Measurements from ENCODE around the gene RHEX.
"Not testable (repeated sequence)": the region's sequence is repeated elsewhere in the genome, so short reads cannot be mapped to it uniquely, and the experiment has no call there.

RHEX gene

DNA sequence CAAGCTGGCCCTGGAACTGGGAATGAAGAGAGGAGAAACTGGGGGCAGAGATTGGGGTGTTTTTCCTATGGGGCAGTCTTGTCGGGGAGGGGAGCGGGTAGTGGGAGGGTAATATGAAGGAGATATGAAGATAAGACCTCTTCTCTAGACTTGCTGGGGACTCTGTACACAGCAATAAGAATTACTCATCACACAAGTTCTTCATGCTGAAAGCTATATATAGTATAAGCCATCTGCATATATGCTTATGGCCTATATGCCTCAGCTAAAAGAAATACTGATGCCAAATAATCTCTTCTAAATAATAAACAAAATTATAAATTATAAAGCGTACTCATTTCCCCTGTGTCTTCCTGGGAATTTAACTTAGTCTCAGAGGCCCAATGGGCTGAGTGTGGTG, 7.9 kb downstream of the RHEX start:
- no peak for DNase-seq

GRCh38 chr1:206062464-206062863, 9.5 kb downstream of the RHEX start:
- DNase-seq = no peak

DNA sequence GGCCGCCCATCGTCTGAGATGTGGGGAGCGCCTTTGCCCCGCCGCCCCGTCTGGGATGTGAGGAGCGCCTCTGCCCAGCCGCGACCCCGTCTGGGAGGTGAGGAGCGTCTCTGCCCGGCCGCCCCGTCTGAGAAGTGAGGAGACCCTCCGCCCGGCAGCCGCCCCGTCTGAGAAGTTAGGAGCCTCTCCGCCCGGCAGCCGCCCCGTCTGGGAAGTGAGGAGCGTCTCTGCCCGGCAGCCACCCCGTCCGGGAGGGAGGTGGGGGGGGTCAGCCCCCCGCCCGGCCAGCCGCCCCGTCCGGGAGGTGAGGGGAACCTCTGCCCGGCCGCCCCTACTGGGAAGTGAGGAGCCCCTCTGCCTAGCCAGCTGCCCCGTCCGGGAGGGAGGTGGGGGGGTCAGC, 11.0 kb downstream of the RHEX start:
- DNase-seq = not testable (repeated sequence)

DNA sequence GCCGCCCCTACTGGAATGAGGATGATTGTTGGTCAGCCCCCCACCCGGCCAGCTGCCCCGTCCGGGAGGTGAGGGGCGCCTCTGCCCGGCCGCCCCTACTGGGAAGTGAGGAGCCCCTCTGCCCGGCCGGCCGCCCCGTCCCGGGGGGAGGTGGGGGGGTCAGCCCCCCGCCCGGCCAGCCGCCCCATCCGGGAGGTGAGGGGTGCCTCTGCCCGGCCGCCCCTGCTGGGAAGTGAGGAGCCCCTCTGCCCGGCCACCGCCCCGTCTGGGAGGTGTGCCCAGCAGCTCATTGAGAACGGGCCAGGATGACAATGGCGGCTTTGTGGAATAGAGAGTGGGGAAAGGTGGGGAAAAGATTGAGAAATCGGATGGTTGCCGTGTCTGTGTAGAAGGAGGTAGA, 11.5 kb downstream of the RHEX start:
- not testable (repeated sequence) for DNase-seq

DNA sequence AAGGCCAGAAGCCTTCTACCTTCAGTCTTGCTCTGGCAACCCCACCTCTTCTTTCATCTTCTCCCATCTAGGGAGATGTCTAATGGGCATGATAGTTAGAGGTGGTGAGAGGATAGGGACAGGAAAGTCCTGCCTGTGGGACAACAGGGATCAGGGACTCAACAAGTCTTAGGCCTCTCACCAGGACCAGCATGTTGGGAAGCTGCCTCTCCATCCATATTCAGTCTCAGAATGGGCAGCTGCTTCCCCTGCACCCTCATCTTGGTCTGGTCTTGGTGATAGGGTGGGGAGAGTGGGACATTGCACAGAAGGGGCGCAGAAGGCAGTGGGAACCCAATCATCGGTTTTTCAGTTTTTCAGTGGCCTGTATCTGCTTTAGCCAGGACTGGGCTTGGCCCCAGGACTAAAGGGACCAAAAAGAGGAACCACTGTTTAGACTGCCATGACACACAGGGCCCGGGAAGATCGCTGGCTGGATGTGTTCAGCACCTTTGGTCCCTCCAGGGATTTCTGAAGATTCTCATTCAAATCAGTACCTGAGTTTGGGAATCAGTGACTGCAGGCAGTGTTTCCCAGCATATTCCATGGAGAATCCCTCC, 12.7 kb downstream of the RHEX start:
- no peak for DNase-seq

DNA sequence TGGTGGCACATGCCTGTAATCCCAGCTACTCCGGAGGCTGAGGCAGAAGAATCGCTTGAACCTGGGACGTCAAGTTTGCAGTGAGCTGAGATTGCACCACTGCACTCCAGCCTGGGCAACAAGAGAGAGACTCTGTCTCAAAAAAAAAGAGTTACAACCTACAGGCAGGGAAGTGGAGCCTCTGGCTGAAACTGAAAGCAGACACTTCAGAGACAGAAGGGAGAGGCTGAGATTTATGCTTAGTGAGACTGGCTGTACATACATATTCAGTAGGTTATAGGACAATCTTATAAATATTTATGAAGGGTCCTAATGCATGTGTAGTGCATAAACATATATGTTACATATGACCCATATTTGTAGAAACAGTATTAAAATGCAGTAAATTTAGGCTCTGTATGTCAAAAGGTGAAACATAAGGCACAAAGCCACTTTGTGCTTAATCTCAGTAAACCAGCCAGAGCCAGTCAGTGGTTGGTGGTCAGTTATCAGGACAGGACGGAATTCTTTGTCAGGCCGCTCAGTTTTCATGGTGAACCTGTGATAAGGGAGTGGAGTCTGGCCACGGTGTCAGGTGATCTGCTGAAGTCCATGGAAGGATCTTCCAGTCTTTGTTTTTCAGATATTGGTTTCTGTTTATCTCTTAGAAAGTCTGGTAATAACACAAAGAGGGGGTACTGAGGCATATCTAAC, 13.7 kb downstream of the RHEX start:
- DNase-seq = no peak

DNA sequence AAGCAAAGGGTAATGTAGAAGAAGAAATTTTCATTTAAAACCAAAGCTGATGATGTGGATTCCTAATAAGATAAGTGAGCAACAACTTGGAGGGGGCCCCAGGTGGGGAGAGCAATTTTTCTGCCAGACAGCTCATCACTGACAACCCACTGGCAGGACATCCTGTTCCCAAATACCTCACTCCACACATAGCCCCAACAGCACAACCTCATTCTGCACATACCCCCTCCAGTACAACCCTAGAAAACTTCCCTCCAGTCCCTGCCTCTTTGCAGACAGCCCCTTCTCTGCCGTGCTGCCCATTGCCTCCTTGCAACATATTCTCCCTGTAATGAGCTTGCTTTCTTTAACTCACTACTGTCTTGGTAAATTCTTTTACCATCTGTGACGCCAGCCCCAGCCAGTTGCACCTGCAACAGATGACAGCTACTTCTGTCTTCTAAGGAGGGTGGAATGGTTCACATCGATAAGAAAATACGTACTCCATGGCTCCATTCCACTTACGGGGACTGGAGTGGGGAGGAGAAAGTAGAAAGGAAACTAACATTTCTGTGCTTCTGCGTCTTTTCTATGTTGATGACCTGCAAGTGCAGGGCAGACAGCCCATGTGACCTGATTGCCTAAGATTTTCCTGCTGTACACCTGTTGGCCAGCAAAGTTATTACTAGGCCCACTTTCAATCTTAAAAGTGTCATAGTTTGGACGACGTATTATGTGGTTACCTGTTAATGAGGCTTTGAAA, 14.7 kb downstream of the RHEX start:
- DNase-seq = no peak

GRCh38 chr1:206068314-206068713, 15.3 kb downstream of the RHEX start:
- DNase-seq = no peak

DNA sequence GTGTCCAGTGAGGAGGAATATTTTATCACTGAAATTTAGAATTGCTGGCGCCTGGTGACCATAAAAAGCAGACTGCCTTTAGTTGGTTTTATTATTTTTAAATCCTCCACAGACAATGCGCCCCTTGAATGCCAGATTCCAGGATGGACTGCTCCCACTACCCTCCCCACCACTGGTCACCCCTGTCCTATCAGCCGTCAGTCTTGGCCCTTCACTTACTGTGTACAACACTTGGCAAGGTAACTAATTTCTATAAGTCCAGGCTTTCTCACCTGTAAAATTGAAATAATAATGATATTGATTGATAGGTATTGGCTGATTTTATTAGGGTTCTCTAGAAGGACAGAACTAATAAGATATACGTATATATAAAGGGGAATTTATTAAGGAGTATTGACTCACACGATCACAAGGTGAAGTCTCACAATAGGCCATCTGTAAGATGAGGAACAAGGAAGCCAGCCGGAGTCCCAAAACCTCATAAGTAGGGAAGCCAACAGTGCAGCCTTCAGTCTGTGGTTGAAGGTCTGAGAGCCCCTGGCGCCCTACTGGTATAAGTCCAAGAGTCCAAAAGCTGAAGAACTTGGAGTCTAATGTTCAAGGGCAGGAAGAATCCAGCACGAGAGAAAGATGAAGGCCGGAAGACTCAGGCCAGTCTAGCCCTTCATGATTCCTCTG, 17.8 kb downstream of the RHEX start:
- DNase-seq = no peak

DNA sequence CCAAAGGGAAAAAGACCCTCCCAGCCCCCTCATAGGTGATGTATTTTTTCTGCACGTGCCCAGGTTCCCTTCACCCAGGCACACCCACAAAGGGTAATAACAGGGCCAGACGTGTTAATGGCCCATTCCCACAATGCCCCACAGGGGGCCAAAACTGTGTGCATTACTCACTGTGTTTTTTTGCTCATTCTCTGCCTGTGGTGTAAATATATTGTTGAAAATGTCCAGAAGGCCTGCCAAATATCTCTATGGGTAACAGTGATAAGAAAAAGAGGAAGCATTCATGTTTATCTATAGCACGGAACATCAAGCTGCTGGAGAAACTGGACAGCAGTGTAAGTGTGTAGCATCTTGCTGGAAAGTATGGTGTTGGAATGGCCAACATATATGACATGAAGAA, 21.9 kb downstream of the RHEX start:
- DNase-seq = no peak

- no peak for DNase-seq
Observed at GRCh38 chr1:206075786-206076755, 23.1 kb downstream of the RHEX start.

DNA sequence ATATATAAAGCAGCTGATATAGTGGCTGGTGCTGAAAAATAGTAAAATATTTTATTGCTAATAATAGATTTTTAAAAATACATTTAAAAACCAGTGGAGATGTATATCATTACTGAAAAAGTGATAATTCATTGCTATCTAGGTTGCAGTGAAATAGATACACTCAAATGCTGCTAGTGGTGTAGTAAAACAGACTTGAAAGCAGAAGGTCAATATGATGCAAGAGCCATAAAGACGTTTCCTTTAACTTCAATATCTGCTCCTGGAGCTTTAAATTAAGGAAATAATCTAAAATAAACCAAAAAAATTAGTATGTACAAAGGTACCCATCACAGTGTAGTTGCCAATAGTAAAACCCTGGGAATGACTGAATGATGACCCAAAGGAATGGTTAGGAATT, 26.2 kb downstream of the RHEX start:
- DNase-seq = no peak

DNA sequence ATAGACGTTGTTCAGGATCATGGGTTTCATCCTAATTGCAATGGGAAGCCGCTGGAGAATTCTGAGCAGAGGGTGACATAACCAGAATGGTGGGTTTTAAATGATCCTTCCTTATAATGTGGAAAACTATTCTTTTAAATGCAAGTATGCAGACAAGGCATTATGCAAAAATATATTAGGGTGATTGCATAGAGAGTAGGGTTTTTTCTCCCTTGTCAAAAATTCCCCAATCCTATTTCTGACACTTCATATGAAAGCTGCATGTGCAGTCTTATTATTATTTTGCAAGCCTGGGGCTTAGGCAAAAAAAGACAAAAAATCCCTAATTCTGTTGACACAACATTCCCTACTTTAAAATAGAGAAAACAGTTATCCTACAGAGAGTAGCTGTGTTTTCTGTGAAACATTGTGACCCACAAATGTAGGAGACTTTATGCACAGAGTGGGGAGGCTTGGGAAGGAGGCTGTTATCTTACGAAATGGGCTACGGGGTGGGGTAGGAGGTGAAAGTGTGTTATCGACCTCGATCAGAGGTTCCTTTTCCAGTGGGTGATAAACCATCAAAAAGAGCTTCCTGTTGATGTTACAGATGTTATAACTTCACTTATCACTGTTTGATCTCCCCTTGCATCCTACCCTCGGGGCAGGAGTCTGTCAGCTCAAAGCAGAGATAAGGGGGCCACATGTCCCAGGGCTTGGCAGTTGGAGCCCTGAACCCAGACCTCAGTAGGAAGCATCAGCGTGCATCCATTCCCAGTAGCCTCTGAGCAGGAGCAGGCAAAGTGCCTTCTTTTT, 27.2 kb downstream of the RHEX start:
- no peak for DNase-seq

- DNase-seq = no peak
Observed at GRCh38 chr1:206081856-206082255, 28.9 kb downstream of the RHEX start.

DNA sequence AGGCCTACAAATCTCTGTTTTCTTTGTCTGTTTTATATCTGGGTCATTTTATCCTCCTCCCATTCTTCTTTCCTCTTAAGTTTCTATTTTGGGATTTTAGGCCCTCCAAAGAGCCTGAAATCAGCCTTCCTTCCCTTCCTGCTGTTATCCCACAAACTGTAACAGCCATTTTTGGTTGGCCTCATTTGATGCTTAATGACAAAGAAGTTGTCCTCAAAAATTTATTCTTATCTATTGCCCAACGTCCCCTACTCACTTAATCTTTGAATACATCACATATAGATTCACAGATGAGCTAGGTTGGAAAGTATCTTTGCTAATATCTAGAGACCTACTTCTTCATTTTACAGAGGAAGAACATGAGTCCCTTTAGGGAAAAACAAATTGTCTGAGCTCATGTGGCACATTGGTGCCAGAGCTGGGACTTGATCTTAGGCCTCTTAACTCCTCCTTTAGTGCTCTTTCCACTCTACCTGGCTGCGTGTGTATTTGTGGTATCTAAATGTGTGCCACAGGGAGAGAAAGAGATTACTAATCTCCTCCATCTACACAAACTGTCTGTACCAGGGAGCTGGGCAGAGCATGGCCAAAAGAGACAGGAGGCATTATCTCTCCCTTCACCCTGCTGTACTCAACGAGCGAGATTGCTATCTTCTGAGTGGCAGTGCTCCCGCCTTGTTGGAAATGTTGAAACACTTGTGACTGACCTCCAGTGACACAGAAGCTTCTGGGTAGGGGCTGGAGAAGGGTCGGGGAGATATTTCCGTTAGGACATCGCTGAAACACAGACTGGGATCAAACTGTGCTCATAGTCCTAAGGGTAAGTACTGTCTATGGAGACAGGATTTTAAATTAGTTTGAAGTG, 30.1 kb downstream of the RHEX start:
- DNase-seq = no peak

GRCh38 chr1:206083750-206084149, 30.8 kb downstream of the RHEX start:
- no peak for DNase-seq

GRCh38 chr1:206087091-206087490, 34.1 kb downstream of the RHEX start:
- no peak for DNase-seq

DNA sequence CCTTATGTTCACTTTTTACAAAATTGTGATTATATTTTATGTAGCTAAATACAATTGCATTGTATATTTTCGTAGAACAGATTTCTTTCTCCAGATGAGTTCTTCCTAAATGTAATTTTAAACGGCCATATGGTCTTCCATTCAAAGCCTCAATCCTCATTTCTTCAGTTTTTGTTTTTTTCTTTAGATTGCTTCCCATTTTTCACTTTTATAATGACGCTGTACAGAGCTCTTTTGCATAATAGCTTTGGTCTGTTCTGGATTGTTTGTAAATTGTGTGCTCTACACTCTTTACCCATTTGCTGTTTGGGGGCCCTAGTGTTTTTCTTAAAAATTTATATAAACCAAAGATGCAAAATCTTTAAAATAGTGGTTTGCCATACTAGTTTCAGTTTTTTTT, 36.4 kb downstream of the RHEX start:
- DNase-seq = no peak

DNA sequence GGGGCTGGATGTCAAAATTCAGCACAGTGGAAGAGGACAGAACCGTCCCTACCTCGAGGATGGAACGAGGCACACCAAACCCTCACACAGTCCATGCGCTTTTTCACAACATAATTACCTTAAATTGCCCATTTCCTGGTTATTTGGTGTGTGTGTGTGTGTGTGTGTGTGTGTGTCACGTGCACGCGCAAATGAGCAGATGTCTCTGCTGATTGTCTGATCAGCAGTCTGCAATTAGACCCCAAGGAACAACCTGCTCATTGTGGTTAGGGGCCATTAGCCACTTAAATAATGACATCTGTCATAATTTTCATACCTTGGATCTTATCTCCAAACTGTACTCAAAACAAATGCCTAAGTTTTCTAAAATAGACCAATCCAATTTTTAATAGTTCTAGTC, 41.1 kb downstream of the RHEX start:
- DNase-seq = no peak

GRCh38 chr1:206097381-206097780, 44.4 kb downstream of the RHEX start:
- no peak for DNase-seq
